GM12878 (cell line): Measurements from ENCODE around the gene PODN. TPM values are rescaled to one million over a fixed set of nuclear protein-coding genes. Genes with fewer than 3 reads are reported as not detected.

Experiments used
- E2F8 ChIP-seq: fragments of 450-650 bp; IDR thresholded peaks from 2 replicates; pipeline ENCODE4 v1.6.1; 2018; ENCODE audit warnings: mild to moderate bottlenecking, low read depth, moderate library complexity; ENCODE audit not compliant: partially characterized antibody
- HDAC6 ChIP-seq: fragments of 200-600 bp; sonication (generic); IDR thresholded peaks from one replicate; pipeline ENCODE4 v1.8.0; 2017; ENCODE audit warnings: antibody characterized with exemption; ENCODE audit not compliant: unreplicated experiment
- JUNB ChIP-seq: IDR thresholded peaks from 2 replicates; pipeline ENCODE4 v1.6.1; 2016; ENCODE audit warnings: antibody characterized with exemption, mild to moderate bottlenecking
- RB1 ChIP-seq: fragments of 450-650 bp; formaldehyde crosslinking; IDR thresholded peaks from 2 replicates; pipeline ENCODE4 v1.6.1; 2017; ENCODE audit warnings: mild to moderate bottlenecking, borderline replicate concordance
- ZBTB40 ChIP-seq: fragments of 450-650 bp; IDR thresholded peaks from 2 replicates; pipeline ENCODE4 v1.6.1; 2016; ENCODE audit warnings: mild to moderate bottlenecking, moderate library complexity, borderline replicate concordance
- ZNF207 ChIP-seq: fragments of 450-650 bp; IDR thresholded peaks from 2 replicates; pipeline ENCODE4 v1.6.1; 2014; ENCODE audit warnings: antibody characterized with exemption, mild to moderate bottlenecking, borderline replicate concordance
- polyA plus RNA-seq, 11 experiments: library from polyadenylated mRNA; depleted of rRNA in 4 of 11; unstranded in 6 of 11; stranded (reverse) in 5 of 11; fragments of >200 nt; fragmentation: Nextera tagmentation in 4 of 11; fragmentation: Illumina TruSeq in 1 of 11; extraction: Ambion mirVana in 4 of 11; extraction: Trizol in 1 of 11; gene quantifications; 1 replicate in 1 of 11; 2 replicates in 10 of 11; pipeline versions ENCODE4 v1.2.1 to v1.2.3, GENCODE V29; 2011 to 2016; ENCODE audit warnings: inconsistent platforms in 2 of 11, missing spikeins in 2 of 11, low read depth in 1 of 11
- total RNA-seq, 4 experiments: library from RNA; depleted of rRNA in 3 of 4; stranded (reverse); fragments of >200 nt in 3 of 4; fragmentation: Illumina TruSeq in 1 of 4; extraction: Trizol in 1 of 4; gene quantifications; 2 replicates each; pipeline versions ENCODE4 v1.2.1 to v1.2.3, GENCODE V29; 2013 to 2021

Gene PODN
- total and polyA plus RNA-seq, 10 of the 15 experiments (the other 5 are each of a cell fraction or from before 2014, with no cell fraction given) = 0.10 TPM; not detected in 9

GRCh38 chr1:53117836-53118235 lies 55.8 kb downstream of the PODN start (continued):
- TF ChIP-seq ZBTB40 (no peak), ZNF207 (no peak), RB1 (no peak), JUNB (no peak), E2F8 (no peak), HDAC6 (no peak)
